ENCODE measurements around the gene ZNF585A. TPM values are rescaled to one million over a fixed set of nuclear protein-coding genes. Genes with fewer than 3 reads are reported as not detected.
"Not testable (repeated sequence)": the region's sequence is repeated elsewhere in the genome, so short reads cannot be mapped to it uniquely, and the experiment has no call there.

Gene ZNF585A
- total RNA-seq, 1 donor from 2014 or later: 9.9 TPM

GRCh38 chr19:37111753-37112152, 60.7 kb downstream of the ZNF585A start:
- H4K20me1 ChIP-seq (ENCODE audit: low read depth); H3K4me3 Mint-ChIP-seq; H3K27me3 Mint-ChIP-seq (ENCODE audit: insufficient read depth, low read depth); H3K27ac ChIP-seq; H3K4me3 ChIP-seq; H3K79me2 ChIP-seq (ENCODE audit: low read depth); H2AFZ ChIP-seq (replicated peaks); H3F3A ChIP-seq (ENCODE audit: low read depth); H3K27me3 ChIP-seq; H3K4me1 ChIP-seq; H3K4me1 Mint-ChIP-seq; H3K36me3 ChIP-seq; H3K4me2 ChIP-seq; H3K27ac Mint-ChIP-seq; H3K9ac ChIP-seq: not testable (repeated sequence)
- Mint-ChIP-seq H3K9me3 (peaks cover 92% of the 10 kb centered on the region), H3K36me3 (peaks cover 84% of the 10 kb centered on the region)
- DNase-seq (ENCODE audit: low spot score): peak; percentile 7
- H3K9me3 ChIP-seq (ENCODE audit: low read depth): peaks cover 49% of the 10 kb centered on the region
- peak; percentile 33 for TF ChIP-seq CTCF (IDR thresholded peaks at IDR 0.05)

- H2AFZ ChIP-seq (replicated peaks); H3K27me3 Mint-ChIP-seq (ENCODE audit: insufficient read depth, low read depth); H3K27me3 ChIP-seq; H3K79me2 ChIP-seq (ENCODE audit: low read depth); H3K27ac ChIP-seq; H3F3A ChIP-seq (ENCODE audit: low read depth); H3K4me1 ChIP-seq; DNase-seq (ENCODE audit: low spot score); H3K4me2 ChIP-seq; H4K20me1 ChIP-seq (ENCODE audit: low read depth); H3K36me3 ChIP-seq; H3K4me3 ChIP-seq; H3K4me3 Mint-ChIP-seq; H3K4me1 Mint-ChIP-seq; H3K9ac ChIP-seq; H3K27ac Mint-ChIP-seq: not testable (repeated sequence)
- Mint-ChIP-seq H3K9me3 (peaks cover 83% of the 10 kb centered on the region), H3K36me3 (peaks cover 67% of the 10 kb centered on the region)
- H3K9me3 ChIP-seq (ENCODE audit: low read depth): peaks cover 24% of the 10 kb centered on the region
Measured at GRCh38 chr19:37104135-37104534, 68.4 kb downstream of the ZNF585A start.

- H3K79me2 ChIP-seq (ENCODE audit: low read depth): no peaks in the 10 kb centered on the region
- Mint-ChIP-seq H3K27me3 (ENCODE audit: insufficient read depth, low read depth) (peaks cover 2% of the 10 kb centered on the region), H3K4me1 (no peaks in the 10 kb centered on the region), H3K27ac (no peak overlapping the region), H3K4me3 (no peak overlapping the region), H3K9me3 (peaks cover 73% of the 10 kb centered on the region), H3K36me3 (peaks cover 69% of the 10 kb centered on the region)
- no peak overlapping the region for H3K4me2 ChIP-seq
- TF ChIP-seq CTCF (IDR thresholded peaks at IDR 0.05): no peak
- no peak for TF ChIP-seq EZH2phosphoT487 (IDR thresholded peaks at IDR 0.05)
- TF ChIP-seq EZH2 (IDR thresholded peaks at IDR 0.05): no peak
- H3K27me3 ChIP-seq: no peaks in the 10 kb centered on the region
- H4K20me1 ChIP-seq (ENCODE audit: low read depth): no peaks in the 10 kb centered on the region
- H3F3A ChIP-seq (ENCODE audit: low read depth): no peaks in the 10 kb centered on the region
- peaks cover 29% of the 10 kb centered on the region for H3K36me3 ChIP-seq
- no peak for DNase-seq (ENCODE audit: low spot score)
- H3K27ac ChIP-seq: no peak overlapping the region
- H3K4me3 ChIP-seq: no peak overlapping the region
- H3K9ac ChIP-seq: no peak overlapping the region
- H3K4me1 ChIP-seq: no peaks in the 10 kb centered on the region
- H2AFZ ChIP-seq (replicated peaks): no peak overlapping the region
- H3K9me3 ChIP-seq (ENCODE audit: low read depth): peaks cover 30% of the 10 kb centered on the region
Measured at GRCh38 chr19:37098570-37098969, 73.9 kb downstream of the ZNF585A start.

- Mint-ChIP-seq H3K9me3 (peaks cover 69% of the 10 kb centered on the region), H3K27me3 (ENCODE audit: insufficient read depth, low read depth) (no peaks in the 10 kb centered on the region), H3K4me1 (no peaks in the 10 kb centered on the region), H3K27ac (no peak overlapping the region), H3K36me3 (peaks cover 76% of the 10 kb centered on the region), H3K4me3 (no peak overlapping the region)
- H3K36me3 ChIP-seq: peaks cover 39% of the 10 kb centered on the region
- H3K9me3 ChIP-seq (ENCODE audit: low read depth): peaks cover 25% of the 10 kb centered on the region
- H3K27me3 ChIP-seq: no peaks in the 10 kb centered on the region
- no peak for TF ChIP-seq EZH2 (IDR thresholded peaks at IDR 0.05)
- TF ChIP-seq EZH2phosphoT487 (IDR thresholded peaks at IDR 0.05): no peak
- no peak for TF ChIP-seq CTCF (IDR thresholded peaks at IDR 0.05)
- no peaks in the 10 kb centered on the region for H3F3A ChIP-seq (ENCODE audit: low read depth)
- H3K79me2 ChIP-seq (ENCODE audit: low read depth): no peaks in the 10 kb centered on the region
- H3K4me1 ChIP-seq: no peaks in the 10 kb centered on the region
- H3K4me3 ChIP-seq: no peak overlapping the region
- no peak overlapping the region for H3K9ac ChIP-seq
- H3K4me2 ChIP-seq: no peak overlapping the region
- DNase-seq (ENCODE audit: low spot score): no peak
- H2AFZ ChIP-seq (replicated peaks): no peak overlapping the region
- H3K27ac ChIP-seq: no peak overlapping the region
- H4K20me1 ChIP-seq (ENCODE audit: low read depth): no peaks in the 10 kb centered on the region
Measured at GRCh38 chr19:37095859-37096258, 76.6 kb downstream of the ZNF585A start.

Other genes with a start within 250 kb of the ZNF585A start
- gene ZNF420, start 94.3 kb downstream of the ZNF585A start, total RNA-seq (ENCODE audit: low replicate concordance): 19.8 and 21.0 TPM in 2 replicates
- gene ZNF585B, start 37.8 kb upstream of the ZNF585A start, total RNA-seq (ENCODE audit: low replicate concordance): 5.7 and 10.2 TPM in 2 replicates
- 6.8 and 8.9 TPM in 2 replicates for gene ZNF383, start 45.5 kb upstream of the ZNF585A start, total RNA-seq (ENCODE audit: low replicate concordance)
- gene ZNF527, start 198.4 kb upstream of the ZNF585A start, total RNA-seq (ENCODE audit: low replicate concordance): 7.1 and 8.6 TPM in 2 replicates

All from neural progenitor cell (in vitro differentiated cells).